ENCODE data around the gene LPIN3. TPM values are rescaled to one million over a fixed set of nuclear protein-coding genes. Genes with fewer than 3 reads are reported as not detected.

The LPIN3 gene
- total and polyA plus RNA-seq, 7 donors = 0.57 to 3.0 (median 1.5) TPM

DNA sequence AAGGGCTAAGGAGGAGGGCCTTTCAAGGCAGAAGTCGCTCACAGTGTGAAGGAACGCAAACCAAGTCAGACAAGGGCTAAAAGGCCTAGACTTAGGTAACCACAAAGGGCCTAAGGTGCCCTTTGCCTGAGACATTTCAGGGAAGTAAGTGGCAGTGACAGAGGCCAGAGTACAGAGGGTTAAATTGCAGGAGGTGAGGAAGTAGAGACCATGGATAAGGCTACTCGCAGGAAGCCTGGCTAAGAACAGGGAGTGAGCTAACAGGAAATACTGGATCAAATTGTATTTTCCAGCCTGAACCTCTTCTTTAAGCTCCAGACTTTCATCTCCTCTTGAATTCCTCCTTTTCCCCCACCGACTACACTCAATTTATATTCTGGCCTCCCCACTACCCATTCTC is 39.7 kb upstream of the LPIN3 start:
- Histone ChIP-seq H3K27ac (peak overlapping the region; percentile 34), H3K9me3 (no peaks in the 10 kb centered on the region), H3K4me1 (peaks cover 46% of the 10 kb centered on the region), H3K36me3 (ENCODE audit: insufficient read depth in 1 of 2, low read depth in 1 of 2) (no peaks in the 10 kb centered on the region), H3K4me3 (no peak overlapping the region), H3K27me3 (ENCODE audit: insufficient read depth in 3 of 3, low read length in 2 of 3) (no peaks in the 10 kb centered on the region)
- DNase-seq = no peak
- TF ChIP-seq, protein P1, sequence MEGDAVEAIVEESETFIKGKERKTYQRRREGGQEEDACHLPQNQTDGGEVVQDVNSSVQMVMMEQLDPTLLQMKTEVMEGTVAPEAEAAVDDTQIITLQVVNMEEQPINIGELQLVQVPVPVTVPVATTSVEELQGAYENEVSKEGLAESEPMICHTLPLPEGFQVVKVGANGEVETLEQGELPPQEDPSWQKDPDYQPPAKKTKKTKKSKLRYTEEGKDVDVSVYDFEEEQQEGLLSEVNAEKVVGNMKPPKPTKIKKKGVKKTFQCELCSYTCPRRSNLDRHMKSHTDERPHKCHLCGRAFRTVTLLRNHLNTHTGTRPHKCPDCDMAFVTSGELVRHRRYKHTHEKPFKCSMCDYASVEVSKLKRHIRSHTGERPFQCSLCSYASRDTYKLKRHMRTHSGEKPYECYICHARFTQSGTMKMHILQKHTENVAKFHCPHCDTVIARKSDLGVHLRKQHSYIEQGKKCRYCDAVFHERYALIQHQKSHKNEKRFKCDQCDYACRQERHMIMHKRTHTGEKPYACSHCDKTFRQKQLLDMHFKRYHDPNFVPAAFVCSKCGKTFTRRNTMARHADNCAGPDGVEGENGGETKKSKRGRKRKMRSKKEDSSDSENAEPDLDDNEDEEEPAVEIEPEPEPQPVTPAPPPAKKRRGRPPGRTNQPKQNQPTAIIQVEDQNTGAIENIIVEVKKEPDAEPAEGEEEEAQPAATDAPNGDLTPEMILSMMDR (IDR thresholded peaks at IDR 0.05) = no peak
- intact Hi-C loops (cut with DNase I) = no loop called here
- no peak for ATAC-seq
- WGBS, 3 donors = 69 to 86% (median 83%) methylated on average over 4 of the region's 4 CpGs

DNA sequence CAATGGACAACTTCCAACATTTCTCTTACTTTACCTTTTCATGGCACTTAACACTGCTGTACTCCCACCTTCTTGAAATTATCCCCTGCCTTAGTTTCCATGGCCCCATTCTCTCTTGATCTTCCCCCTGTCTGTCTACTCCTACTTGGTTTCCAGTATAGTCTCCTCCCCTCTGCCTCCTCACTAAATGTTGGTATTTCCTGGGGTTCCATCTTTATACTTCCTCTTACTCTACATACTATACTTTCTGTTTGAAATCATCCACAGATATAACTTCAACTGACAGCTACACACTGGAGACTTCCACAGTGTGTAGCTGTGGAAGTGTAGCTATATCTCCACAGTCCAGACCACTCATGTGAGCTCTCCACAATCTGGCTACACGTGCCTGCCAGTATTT is 36.6 kb upstream of the LPIN3 start:
- 38 to 50% (median 44%) methylated on average over 1 of the region's 1 CpG for WGBS, 3 donors
- DNase-seq = no peak
- TF ChIP-seq, protein P1 (IDR thresholded peaks at IDR 0.05) = no peak
- ATAC-seq = peak in 1 of 4 donors; percentile 2
- Histone ChIP-seq H3K4me3 (no peak overlapping the region), H3K27me3 (ENCODE audit: insufficient read depth in 3 of 3, low read length in 2 of 3) (no peaks in the 10 kb centered on the region), H3K9me3 (no peaks in the 10 kb centered on the region), H3K27ac (no peak overlapping the region), H3K4me1 (peaks cover 71% of the 10 kb centered on the region), H3K36me3 (ENCODE audit: insufficient read depth in 1 of 2, low read depth in 1 of 2) (no peaks in the 10 kb centered on the region)
- intact Hi-C loops (cut with DNase I) = no loop called here

DNA sequence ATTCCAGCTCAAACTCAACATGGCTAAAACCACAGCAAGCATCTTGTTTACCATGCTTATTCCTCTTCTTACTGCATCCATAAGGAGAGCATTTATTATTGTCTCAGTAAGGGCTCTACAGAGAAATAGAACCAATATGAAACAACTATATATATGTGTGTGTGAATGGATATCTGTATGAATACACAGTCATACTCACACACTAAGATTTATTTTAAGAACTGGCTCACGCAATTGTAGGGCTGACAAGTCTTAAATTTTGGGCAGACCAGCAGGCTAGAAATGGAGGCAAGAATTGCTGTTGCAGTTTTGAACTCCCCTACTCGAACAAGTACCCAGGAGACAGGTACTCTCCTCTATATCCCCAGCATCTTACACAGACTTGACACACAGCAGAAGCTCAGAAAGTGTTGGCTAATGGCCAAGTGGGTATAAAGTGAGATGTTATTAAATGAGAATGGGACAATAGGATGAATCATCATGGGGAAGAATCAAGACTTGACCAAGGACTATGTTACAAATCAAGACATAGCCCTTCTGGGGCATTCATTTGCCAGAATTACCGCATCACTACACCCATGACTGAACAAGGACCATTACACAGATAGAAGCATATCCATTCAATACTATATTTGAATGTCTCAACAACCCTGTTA is 36.1 kb upstream of the LPIN3 start:
- TF ChIP-seq, protein P1 (IDR thresholded peaks at IDR 0.05) = no peak
- WGBS, 3 donors = 75 to 82% (median 75%) methylated on average over 3 of the region's 3 CpGs
- DNase-seq (no peak), ATAC-seq (peak in 3 of 4 donors; percentile 51 to 61 (median 59))
- no peaks in the 10 kb centered on the region for H3K27me3 ChIP-seq (ENCODE audit: insufficient read depth in 3 of 3, low read length in 2 of 3)
- H3K4me3 ChIP-seq = no peak overlapping the region
- no peaks in the 10 kb centered on the region for H3K36me3 ChIP-seq (ENCODE audit: insufficient read depth in 1 of 2, low read depth in 1 of 2)
- no peaks in the 10 kb centered on the region for H3K9me3 ChIP-seq
- H3K4me1 ChIP-seq = peaks cover 77% of the 10 kb centered on the region
- peak overlapping the region; percentile 31 for H3K27ac ChIP-seq
- intact Hi-C loops (cut with DNase I) = no loop called here

DNA sequence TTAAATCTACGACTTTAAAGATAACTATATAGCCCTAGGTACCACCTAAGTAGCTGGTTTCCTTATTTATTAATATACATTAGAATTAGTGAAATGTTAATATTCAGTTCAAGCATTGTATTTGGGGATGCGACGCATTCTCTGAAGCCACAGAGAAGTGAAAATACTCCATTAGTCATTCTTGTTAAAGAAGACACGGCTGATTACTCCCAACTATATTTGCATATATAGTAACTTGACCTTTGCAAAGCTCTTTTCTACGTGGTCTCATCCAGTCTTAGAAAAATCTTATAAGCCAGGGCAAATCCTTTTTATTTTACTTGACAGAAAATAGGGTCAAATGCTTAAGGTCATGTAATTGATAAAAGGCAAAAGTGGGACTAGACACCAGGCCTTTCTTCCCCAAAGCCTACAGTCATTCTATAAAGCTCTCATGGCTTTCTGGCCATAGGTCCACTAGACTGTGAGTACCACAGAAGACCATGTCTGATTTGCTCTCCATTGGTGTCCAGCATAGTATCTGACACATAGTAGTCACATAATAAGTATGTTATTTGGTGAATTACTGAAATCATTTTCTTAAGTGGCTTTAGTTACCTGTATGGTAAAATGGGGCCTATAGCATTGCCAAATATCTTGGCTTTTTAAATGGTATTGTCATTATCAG is 34.4 kb upstream of the LPIN3 start:
- H3K36me3 ChIP-seq (ENCODE audit: insufficient read depth in 1 of 2, low read depth in 1 of 2) = no peaks in the 10 kb centered on the region
- H3K9me3 ChIP-seq = no peaks in the 10 kb centered on the region
- no peaks in the 10 kb centered on the region for H3K27me3 ChIP-seq (ENCODE audit: insufficient read depth in 3 of 3, low read length in 2 of 3)
- no peak overlapping the region for H3K27ac ChIP-seq
- TF ChIP-seq, protein P1 (IDR thresholded peaks at IDR 0.05) = no peak
- 62 to 80% (median 72%) methylated on average over 5 of the region's 5 CpGs for WGBS, 3 donors
- intact Hi-C loops (cut with DNase I) = no loop called here
- H3K4me1 ChIP-seq = peaks cover 73% of the 10 kb centered on the region
- H3K4me3 ChIP-seq = no peak overlapping the region
- peak in 1 of 4 donors; percentile 43 for ATAC-seq
- no peak for DNase-seq
